ENCODE data around the gene ABL2. TPM values are rescaled to one million over a fixed set of nuclear protein-coding genes. Genes with fewer than 3 reads are reported as not detected.

Gene ABL2
- total RNA-seq, 4 donors from 2014 or later, result 12.9 to 37.3 (median 15.6) TPM

DNA sequence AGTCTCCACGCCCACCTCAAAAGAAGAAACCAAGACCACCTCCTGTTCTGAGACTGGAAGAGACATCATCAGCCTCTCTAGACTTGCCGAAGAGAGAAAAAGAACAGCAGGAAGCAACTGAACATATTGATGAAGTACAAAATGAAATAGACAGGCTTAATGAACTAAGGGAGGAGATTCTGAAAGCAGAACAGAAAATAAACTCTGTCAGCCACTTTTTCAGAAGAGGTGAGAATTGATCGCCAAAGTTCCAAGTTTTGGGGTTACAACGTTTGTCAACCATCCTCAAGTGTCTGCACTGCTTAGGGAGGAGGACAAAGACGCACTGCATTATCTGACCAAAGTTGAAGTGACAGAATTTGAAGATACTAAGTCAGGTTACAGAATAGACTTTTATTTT, 45.6 kb downstream of the ABL2 start:
- intact Hi-C loops (cut with DNase I), result no loop called here
- Histone ChIP-seq H3K27ac (replicated peaks in 1 of 4) (no peak overlapping the region), H3K4me3 (no peak overlapping the region), H3K36me3 (no peaks in the 10 kb centered on the region), H3K9me3 (no peaks in the 10 kb centered on the region), H3K4me1 (peaks cover 2 to 14% (median 11%) of the 10 kb centered on the region in 4 donors), H3K27me3 (no peaks in the 10 kb centered on the region)
- 86% methylated on average over 5 of the region's 5 CpGs for WGBS
- TF ChIP-seq, protein P1, sequence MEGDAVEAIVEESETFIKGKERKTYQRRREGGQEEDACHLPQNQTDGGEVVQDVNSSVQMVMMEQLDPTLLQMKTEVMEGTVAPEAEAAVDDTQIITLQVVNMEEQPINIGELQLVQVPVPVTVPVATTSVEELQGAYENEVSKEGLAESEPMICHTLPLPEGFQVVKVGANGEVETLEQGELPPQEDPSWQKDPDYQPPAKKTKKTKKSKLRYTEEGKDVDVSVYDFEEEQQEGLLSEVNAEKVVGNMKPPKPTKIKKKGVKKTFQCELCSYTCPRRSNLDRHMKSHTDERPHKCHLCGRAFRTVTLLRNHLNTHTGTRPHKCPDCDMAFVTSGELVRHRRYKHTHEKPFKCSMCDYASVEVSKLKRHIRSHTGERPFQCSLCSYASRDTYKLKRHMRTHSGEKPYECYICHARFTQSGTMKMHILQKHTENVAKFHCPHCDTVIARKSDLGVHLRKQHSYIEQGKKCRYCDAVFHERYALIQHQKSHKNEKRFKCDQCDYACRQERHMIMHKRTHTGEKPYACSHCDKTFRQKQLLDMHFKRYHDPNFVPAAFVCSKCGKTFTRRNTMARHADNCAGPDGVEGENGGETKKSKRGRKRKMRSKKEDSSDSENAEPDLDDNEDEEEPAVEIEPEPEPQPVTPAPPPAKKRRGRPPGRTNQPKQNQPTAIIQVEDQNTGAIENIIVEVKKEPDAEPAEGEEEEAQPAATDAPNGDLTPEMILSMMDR (IDR thresholded peaks at IDR 0.05), result no peak
- TF ChIP-seq POLR2A (IDR thresholded peaks at IDR 0.05; ENCODE audit: low read depth), result no peak
- no peak for TF ChIP-seq POLR2AphosphoS5 (IDR thresholded peaks at IDR 0.05)
- TF ChIP-seq EP300 (IDR thresholded peaks at IDR 0.05), result no peak
- no peak for DNase-seq (ENCODE audit: extremely low spot score)

DNA sequence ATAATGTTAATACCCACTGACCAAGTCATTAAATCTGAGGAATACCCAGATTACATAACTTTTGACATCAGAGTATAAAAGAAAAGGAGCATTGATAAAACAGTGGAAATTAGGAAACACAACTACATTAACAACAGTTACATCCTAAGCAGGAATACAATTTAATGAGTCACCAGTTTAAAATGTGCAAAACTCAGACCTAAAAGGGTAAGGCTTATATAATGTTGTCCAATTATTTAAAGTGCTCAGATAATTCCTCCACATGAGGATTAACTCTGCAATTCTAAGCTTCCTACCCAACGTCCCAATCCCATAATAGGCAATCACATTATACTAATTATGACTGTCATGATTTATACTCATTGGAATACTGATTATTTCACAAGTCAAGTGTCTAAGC, 50.5 kb downstream of the ABL2 start:
- H3K27ac ChIP-seq (replicated peaks in 1 of 4), result peak overlapping the region in 2 of 4 donors; percentile 31 to 75
- no peaks in the 10 kb centered on the region for H3K9me3 ChIP-seq
- H3K4me1 ChIP-seq, result peaks cover 30 to 57% (median 51%) of the 10 kb centered on the region in 4 donors
- intact Hi-C loops (cut with DNase I), result loop anchor here (5.0 kb wide), 1 partner anchor 37 kb away; no protein-coding TSS in a partner anchor
- no peaks in the 10 kb centered on the region for H3K36me3 ChIP-seq
- TF ChIP-seq POLR2AphosphoS5 (IDR thresholded peaks at IDR 0.05) (no peak), POLR2A (IDR thresholded peaks at IDR 0.05; ENCODE audit: low read depth) (no peak), EP300 (IDR thresholded peaks at IDR 0.05) (no peak)
- TF ChIP-seq, protein P1 (IDR thresholded peaks at IDR 0.05), result no peak
- H3K4me3 ChIP-seq, result no peak overlapping the region
- H3K27me3 ChIP-seq, result no peaks in the 10 kb centered on the region
- WGBS, result 32% methylated on average over 1 of the region's 1 CpG
- DNase-seq (ENCODE audit: extremely low spot score), result no peak

DNA sequence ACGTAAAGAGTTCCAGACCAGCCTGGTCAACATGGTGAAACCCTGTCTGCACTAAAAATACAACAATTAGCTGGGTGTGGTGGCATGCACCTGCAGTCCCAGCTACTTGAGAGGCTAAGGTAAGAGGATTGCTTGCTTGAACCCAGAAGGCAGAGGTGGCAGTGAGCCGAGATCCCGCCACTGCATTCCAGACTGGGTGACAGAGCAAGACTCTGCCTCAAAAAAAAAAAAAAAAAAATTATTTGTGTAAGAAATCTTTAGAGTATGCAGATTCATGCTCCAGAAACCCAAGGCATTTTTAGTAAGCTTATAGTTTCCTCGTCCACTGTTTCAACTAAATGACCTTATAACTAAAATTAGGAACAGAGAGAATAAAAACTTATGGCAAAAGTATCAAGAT, 51.3 kb downstream of the ABL2 start:
- peak overlapping the region in 3 of 4 donors; percentile 11 to 75 (median 31) for H3K27ac ChIP-seq (replicated peaks in 1 of 4)
- H3K9me3 ChIP-seq, result no peaks in the 10 kb centered on the region
- no peaks in the 10 kb centered on the region for H3K27me3 ChIP-seq
- 78% methylated on average over 4 of the region's 4 CpGs for WGBS
- TF ChIP-seq POLR2A (IDR thresholded peaks at IDR 0.05; ENCODE audit: low read depth) (no peak), POLR2AphosphoS5 (IDR thresholded peaks at IDR 0.05) (no peak), EP300 (IDR thresholded peaks at IDR 0.05) (no peak)
- TF ChIP-seq, protein P1 (IDR thresholded peaks at IDR 0.05), result no peak
- H3K4me3 ChIP-seq, result no peak overlapping the region
- peaks cover 30 to 57% (median 51%) of the 10 kb centered on the region in 4 donors for H3K4me1 ChIP-seq
- H3K36me3 ChIP-seq, result no peaks in the 10 kb centered on the region
- no peak for DNase-seq (ENCODE audit: extremely low spot score)
- intact Hi-C loops (cut with DNase I), result loop anchor here (5.0 kb wide), 1 partner anchor 36 kb away; no protein-coding TSS in a partner anchor

DNA sequence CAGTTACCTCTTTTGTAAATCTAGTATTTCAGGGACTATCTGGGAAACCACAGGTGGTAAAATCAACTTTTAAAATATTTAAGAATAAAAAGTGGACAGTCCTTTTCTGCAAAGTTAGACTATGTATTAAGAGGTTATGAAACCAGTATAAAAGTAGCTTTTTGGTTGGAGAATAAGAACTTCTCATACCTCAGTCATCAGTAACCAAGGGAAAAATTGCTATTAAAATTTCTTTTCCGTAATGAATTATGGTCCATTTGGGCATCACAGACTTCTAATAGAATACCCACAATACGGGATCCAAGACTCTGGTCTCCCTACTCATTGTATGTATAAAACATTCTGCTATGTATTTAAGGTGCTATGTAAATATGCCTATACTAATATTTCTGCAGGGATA, 51.9 kb downstream of the ABL2 start:
- Histone ChIP-seq H3K27ac (replicated peaks in 1 of 4) (peak overlapping the region; percentile 11 to 75 (median 26)), H3K27me3 (no peaks in the 10 kb centered on the region), H3K9me3 (no peaks in the 10 kb centered on the region), H3K4me3 (no peak overlapping the region), H3K4me1 (peaks cover 30 to 57% (median 51%) of the 10 kb centered on the region in 4 donors), H3K36me3 (no peaks in the 10 kb centered on the region)
- DNase-seq (ENCODE audit: extremely low spot score), result no peak
- 98% methylated on average over 2 of the region's 2 CpGs for WGBS
- intact Hi-C loops (cut with DNase I), result loop anchor here (5.0 kb wide), 1 partner anchor 35 kb away; no protein-coding TSS in a partner anchor
- TF ChIP-seq EP300 (IDR thresholded peaks at IDR 0.05) (no peak), POLR2AphosphoS5 (IDR thresholded peaks at IDR 0.05) (no peak), POLR2A (IDR thresholded peaks at IDR 0.05; ENCODE audit: low read depth) (no peak)
- TF ChIP-seq, protein P1 (IDR thresholded peaks at IDR 0.05), result no peak

DNA sequence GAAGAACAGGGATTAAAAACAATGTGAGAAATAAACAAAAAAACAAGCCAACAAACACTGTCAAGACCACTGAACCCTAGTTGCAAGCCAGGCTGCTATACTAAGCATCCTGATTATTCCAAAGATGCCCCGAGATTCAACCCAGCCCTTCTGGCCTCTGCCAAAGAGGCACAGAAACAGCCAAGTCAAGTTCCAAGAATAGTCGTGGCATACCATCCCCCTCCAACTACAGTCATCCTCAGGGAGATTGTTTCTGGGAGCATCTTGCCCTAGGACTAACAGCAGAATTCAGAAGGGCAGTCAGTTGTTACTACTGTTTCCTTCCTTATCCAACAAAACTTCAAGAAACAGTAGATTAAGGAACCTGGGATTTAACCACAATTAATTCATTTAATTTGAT, 52.3 kb downstream of the ABL2 start:
- no peaks in the 10 kb centered on the region for H3K36me3 ChIP-seq
- no peaks in the 10 kb centered on the region for H3K9me3 ChIP-seq
- intact Hi-C loops (cut with DNase I), result loop anchor here (5.0 kb wide), 1 partner anchor 35 kb away; no protein-coding TSS in a partner anchor
- peaks cover 30 to 57% (median 51%) of the 10 kb centered on the region in 4 donors for H3K4me1 ChIP-seq
- H3K4me3 ChIP-seq, result no peak overlapping the region
- peak overlapping the region; percentile 11 to 75 (median 26) for H3K27ac ChIP-seq (replicated peaks in 1 of 4)
- H3K27me3 ChIP-seq, result no peaks in the 10 kb centered on the region
- TF ChIP-seq EP300 (IDR thresholded peaks at IDR 0.05) (no peak), POLR2AphosphoS5 (IDR thresholded peaks at IDR 0.05) (peak; percentile 58 to 63), POLR2A (IDR thresholded peaks at IDR 0.05; ENCODE audit: low read depth) (no peak)
- TF ChIP-seq, protein P1 (IDR thresholded peaks at IDR 0.05), result no peak
- 26% methylated on average over 2 of the region's 2 CpGs for WGBS
- no peak for DNase-seq (ENCODE audit: extremely low spot score)
